DND-41 (cell line): Measurements from ENCODE around the gene ARHGAP8.

Experiments used
- ATAC-seq: fragments of 200-7000 bp; cut with Tn5 transposase; 3 replicates; pipeline ENCODE4 v1.9.1; 2021; ENCODE audit warnings: low read depth; ENCODE audit not compliant: insufficient read depth
- DNase-seq: peaks from one replicate; pipeline ENCODE4 v3.0.0-alpha.2; 2020
- H2AFZ ChIP-seq: 2 replicates; pipeline ENCODE4 v1.6.0; 2012; ENCODE audit warnings: low read depth, low read length
- H3K27ac ChIP-seq: 2 replicates; pipeline ENCODE4 v1.5.1; 2012; ENCODE audit warnings: low read length, inconsistent platforms
- H3K27me3 ChIP-seq: fragments of 200-600 bp; sonication (generic); 2 replicates; pipeline ENCODE4 v1.6.0; 2012; ENCODE audit warnings: low read length, mild to moderate bottlenecking, inconsistent platforms; ENCODE audit not compliant: insufficient read depth, poor library complexity
- H3K36me3 ChIP-seq: 2 replicates; pipeline ENCODE4 v1.5.1; 2012; ENCODE audit warnings: low read length, inconsistent platforms; ENCODE audit not compliant: insufficient read depth
- H3K4me1 ChIP-seq: 2 replicates; pipeline ENCODE4 v1.5.1; 2012; ENCODE audit warnings: mild to moderate bottlenecking, low read length; ENCODE audit not compliant: insufficient read depth
- H3K4me2 ChIP-seq: 2 replicates; pipeline ENCODE4 v1.6.0; 2012; ENCODE audit warnings: mild to moderate bottlenecking, moderate library complexity, low read length, inconsistent platforms; ENCODE audit not compliant: insufficient read depth
- H3K4me3 ChIP-seq, 2 experiments: fragments of 200-600 bp in 1 of 2; shearing (Covaris generic) in 1 of 2; 2 replicates each; pipeline ENCODE4 v1.5.1; 2012 to 2016; ENCODE audit warnings: inconsistent platforms in 2 of 2, low read length in 2 of 2, mild to moderate bottlenecking in 2 of 2, low read depth in 1 of 2, moderate library complexity in 1 of 2
- H3K79me2 ChIP-seq: 2 replicates; pipeline ENCODE4 v1.6.0; 2012; ENCODE audit warnings: low read length, inconsistent platforms; ENCODE audit not compliant: insufficient read depth
- H3K9ac ChIP-seq: 2 replicates; pipeline ENCODE4 v1.6.0; 2012; ENCODE audit warnings: low read depth, mild to moderate bottlenecking, inconsistent platforms, low read length, moderate library complexity
- H3K9me3 ChIP-seq: 2 replicates; pipeline ENCODE4 v1.5.1; 2012; ENCODE audit warnings: low read length, moderate library complexity, mild to moderate bottlenecking, inconsistent platforms; ENCODE audit not compliant: insufficient read depth, severe bottlenecking
- H4K20me1 ChIP-seq: 2 replicates; pipeline ENCODE4 v1.6.0; 2012; ENCODE audit warnings: low read length; ENCODE audit not compliant: insufficient read depth
- EZH2 ChIP-seq: IDR thresholded peaks from 3 replicates; pipeline ENCODE4 v1.6.1; 2012; ENCODE audit warnings: borderline replicate concordance, low read depth, mild to moderate bottlenecking, moderate library complexity, low read length, inconsistent platforms; ENCODE audit not compliant: severe bottlenecking
- TF ChIP-seq, protein P1 (sequence below): IDR thresholded peaks from 2 replicates; pipeline ENCODE4 v1.5.1; 2012; ENCODE audit warnings: borderline replicate concordance, low read length, moderate library complexity, mild to moderate bottlenecking; ENCODE audit not compliant: poor library complexity, severe bottlenecking; ENCODE audit errors: extremely low read depth

The ARHGAP8 gene

GRCh38 chr22:44811141-44811540 is 58.8 kb downstream of the ARHGAP8 start:
- DNase-seq (no peak), ATAC-seq (no peak)
- no peak overlapping the region for H2AFZ ChIP-seq
- no peak overlapping the region for H3K9ac ChIP-seq
- peaks cover 2% of the 10 kb centered on the region for H3K27me3 ChIP-seq
- TF ChIP-seq EZH2, result no peak
- TF ChIP-seq, protein P1, sequence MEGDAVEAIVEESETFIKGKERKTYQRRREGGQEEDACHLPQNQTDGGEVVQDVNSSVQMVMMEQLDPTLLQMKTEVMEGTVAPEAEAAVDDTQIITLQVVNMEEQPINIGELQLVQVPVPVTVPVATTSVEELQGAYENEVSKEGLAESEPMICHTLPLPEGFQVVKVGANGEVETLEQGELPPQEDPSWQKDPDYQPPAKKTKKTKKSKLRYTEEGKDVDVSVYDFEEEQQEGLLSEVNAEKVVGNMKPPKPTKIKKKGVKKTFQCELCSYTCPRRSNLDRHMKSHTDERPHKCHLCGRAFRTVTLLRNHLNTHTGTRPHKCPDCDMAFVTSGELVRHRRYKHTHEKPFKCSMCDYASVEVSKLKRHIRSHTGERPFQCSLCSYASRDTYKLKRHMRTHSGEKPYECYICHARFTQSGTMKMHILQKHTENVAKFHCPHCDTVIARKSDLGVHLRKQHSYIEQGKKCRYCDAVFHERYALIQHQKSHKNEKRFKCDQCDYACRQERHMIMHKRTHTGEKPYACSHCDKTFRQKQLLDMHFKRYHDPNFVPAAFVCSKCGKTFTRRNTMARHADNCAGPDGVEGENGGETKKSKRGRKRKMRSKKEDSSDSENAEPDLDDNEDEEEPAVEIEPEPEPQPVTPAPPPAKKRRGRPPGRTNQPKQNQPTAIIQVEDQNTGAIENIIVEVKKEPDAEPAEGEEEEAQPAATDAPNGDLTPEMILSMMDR, result no peak
- no peaks in the 10 kb centered on the region for H3K79me2 ChIP-seq
- H3K4me2 ChIP-seq, result no peak overlapping the region
- no peaks in the 10 kb centered on the region for H3K9me3 ChIP-seq
- H3K4me3 ChIP-seq, result no peak overlapping the region
- no peak overlapping the region for H3K27ac ChIP-seq
- peaks cover 4% of the 10 kb centered on the region; the same call in 1 of the 2 replicates for H4K20me1 ChIP-seq
- no peaks in the 10 kb centered on the region for H3K4me1 ChIP-seq
- H3K36me3 ChIP-seq, result no peaks in the 10 kb centered on the region

GRCh38 chr22:44813416-44813815 is 61.0 kb downstream of the ARHGAP8 start:
- DNase-seq (no peak), ATAC-seq (no peak)
- Histone ChIP-seq H3K79me2 (no peaks in the 10 kb centered on the region), H3K36me3 (no peaks in the 10 kb centered on the region), H2AFZ (no peak overlapping the region), H3K9ac (no peak overlapping the region), H4K20me1 (no peaks in the 10 kb centered on the region; the same call in 1 of the 2 replicates), H3K27ac (no peak overlapping the region), H3K4me3 (no peak overlapping the region), H3K4me1 (no peaks in the 10 kb centered on the region), H3K4me2 (no peak overlapping the region), H3K9me3 (no peaks in the 10 kb centered on the region), H3K27me3 (no peaks in the 10 kb centered on the region)
- no peak for TF ChIP-seq EZH2
- TF ChIP-seq, protein P1, result no peak

GRCh38 chr22:44814266-44815098 is 62.1 kb downstream of the ARHGAP8 start:
- Histone ChIP-seq H2AFZ (no peak overlapping the region), H3K79me2 (no peaks in the 10 kb centered on the region), H4K20me1 (no peaks in the 10 kb centered on the region; the same call in 1 of the 2 replicates), H3K27ac (no peak overlapping the region), H3K36me3 (no peaks in the 10 kb centered on the region), H3K27me3 (no peaks in the 10 kb centered on the region), H3K4me3 (no peak overlapping the region), H3K4me2 (no peak overlapping the region), H3K9me3 (no peaks in the 10 kb centered on the region), H3K9ac (no peak overlapping the region), H3K4me1 (no peaks in the 10 kb centered on the region)
- TF ChIP-seq, protein P1, result no peak
- TF ChIP-seq EZH2, result no peak
- ATAC-seq, result no peak
- DNase-seq, result no peak
